RWPE1 (cell line): Measurements from ENCODE around the gene NOX3.

Experiments
- CTCF ChIA-PET: fragments of 350-600 bp; sonication (Branson Sonifier 250); formaldehyde crosslinking; extraction: SDS; loops from one replicate; lab custom pipeline; 2021; lab: Yijun Ruan, JAX
- POLR2A ChIA-PET: fragments of 400-600 bp; formaldehyde crosslinking; extraction: SDS; loops from one replicate; lab custom pipeline; 2020; ENCODE audit warnings: antibody characterized with exemption; ENCODE audit not compliant: low non-redundant PET; lab: Yijun Ruan, JAX
- DNase-seq: peaks from one replicate; pipeline ENCODE4 v3.0.0; 2012; ENCODE audit warnings: low spot score
- H3K27ac ChIP-seq: fragments of 450-650 bp; 2 replicates; pipeline ENCODE4 v1.5.1; 2017
- TF ChIP-seq, protein P1 (sequence below): fragments of 450-650 bp; conservative IDR thresholded peaks from 2 replicates; pipeline ENCODE4 v1.5.1; 2017; ENCODE audit warnings: low read depth, mild to moderate bottlenecking

NOX3 gene

DNA sequence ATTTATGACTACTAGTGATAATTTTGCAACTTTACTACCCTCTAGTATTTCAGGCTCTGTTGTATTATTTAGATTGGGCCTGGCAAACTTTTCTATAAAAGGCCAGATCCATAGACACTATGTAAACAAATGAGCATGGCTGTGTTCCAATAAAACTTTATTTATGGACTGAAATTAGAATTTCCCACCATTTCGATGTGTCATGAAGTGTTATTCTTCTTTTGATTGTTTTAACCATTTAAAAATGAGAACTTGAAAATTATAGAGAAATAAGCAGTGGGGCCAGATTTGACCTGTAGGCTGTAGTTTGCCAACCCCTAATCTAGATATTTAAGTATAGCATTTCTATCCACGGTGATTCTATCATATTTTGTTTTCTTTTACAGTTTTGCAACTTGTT, 79.8 kb downstream of the NOX3 start:
- ChIA-PET POLR2A (no interaction called here), CTCF (no interaction called here)
- TF ChIP-seq, protein P1, sequence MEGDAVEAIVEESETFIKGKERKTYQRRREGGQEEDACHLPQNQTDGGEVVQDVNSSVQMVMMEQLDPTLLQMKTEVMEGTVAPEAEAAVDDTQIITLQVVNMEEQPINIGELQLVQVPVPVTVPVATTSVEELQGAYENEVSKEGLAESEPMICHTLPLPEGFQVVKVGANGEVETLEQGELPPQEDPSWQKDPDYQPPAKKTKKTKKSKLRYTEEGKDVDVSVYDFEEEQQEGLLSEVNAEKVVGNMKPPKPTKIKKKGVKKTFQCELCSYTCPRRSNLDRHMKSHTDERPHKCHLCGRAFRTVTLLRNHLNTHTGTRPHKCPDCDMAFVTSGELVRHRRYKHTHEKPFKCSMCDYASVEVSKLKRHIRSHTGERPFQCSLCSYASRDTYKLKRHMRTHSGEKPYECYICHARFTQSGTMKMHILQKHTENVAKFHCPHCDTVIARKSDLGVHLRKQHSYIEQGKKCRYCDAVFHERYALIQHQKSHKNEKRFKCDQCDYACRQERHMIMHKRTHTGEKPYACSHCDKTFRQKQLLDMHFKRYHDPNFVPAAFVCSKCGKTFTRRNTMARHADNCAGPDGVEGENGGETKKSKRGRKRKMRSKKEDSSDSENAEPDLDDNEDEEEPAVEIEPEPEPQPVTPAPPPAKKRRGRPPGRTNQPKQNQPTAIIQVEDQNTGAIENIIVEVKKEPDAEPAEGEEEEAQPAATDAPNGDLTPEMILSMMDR = no peak
- DNase-seq = no peak
- no peak overlapping the region for H3K27ac ChIP-seq

DNA sequence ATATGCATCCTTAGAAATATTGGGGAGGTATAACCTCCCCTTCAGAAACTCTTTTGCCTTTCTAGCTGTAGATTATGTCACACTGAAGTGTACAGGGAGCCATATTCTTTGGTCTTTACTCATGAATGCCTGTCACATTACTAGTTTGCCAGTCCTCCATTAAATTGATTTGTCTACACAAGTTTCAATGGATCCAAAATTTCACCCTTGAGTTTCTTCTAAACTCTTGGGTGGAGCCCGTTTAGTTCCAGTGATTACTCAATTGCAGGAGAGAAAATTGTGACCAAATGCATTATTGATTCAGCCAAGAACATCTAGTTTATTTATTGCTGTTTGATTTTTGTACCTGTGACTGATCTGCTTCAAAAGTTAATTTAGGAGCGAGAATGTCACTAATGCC, 81.0 kb downstream of the NOX3 start:
- DNase-seq = no peak
- ChIA-PET POLR2A (no interaction called here), CTCF (interaction anchor here (0.6 kb wide), 1 partner anchor 200 kb away, joined by 3 read pairs; no protein-coding TSS in a partner anchor)
- TF ChIP-seq, protein P1 = no peak
- no peak overlapping the region for H3K27ac ChIP-seq

DNA sequence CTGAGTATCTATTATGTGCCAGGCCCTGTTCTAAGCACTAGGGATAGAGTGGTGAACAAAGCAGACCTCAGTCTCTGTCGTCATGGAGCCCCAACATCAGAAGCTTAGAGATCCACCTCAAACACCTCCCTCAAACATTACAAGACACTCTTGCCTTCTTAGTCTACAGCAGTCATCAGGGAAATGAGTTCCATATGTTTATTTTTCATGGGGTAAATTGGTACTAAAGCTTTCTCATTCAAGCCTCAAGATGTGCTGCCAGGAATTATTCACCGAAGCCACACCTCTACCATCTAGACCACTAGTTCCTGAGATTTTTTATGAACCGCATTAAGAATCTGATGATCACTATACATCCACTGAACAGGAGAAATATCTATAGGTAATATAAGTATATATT, 82.4 kb downstream of the NOX3 start:
- CTCF ChIA-PET = interaction anchor here (0.7 kb wide), 1 partner anchor 75 kb away, joined by 4 read pairs; no protein-coding TSS in a partner anchor
- TF ChIP-seq, protein P1 = no peak
- H3K27ac ChIP-seq = no peak overlapping the region
- DNase-seq = no peak
- POLR2A ChIA-PET = no interaction called here

DNA sequence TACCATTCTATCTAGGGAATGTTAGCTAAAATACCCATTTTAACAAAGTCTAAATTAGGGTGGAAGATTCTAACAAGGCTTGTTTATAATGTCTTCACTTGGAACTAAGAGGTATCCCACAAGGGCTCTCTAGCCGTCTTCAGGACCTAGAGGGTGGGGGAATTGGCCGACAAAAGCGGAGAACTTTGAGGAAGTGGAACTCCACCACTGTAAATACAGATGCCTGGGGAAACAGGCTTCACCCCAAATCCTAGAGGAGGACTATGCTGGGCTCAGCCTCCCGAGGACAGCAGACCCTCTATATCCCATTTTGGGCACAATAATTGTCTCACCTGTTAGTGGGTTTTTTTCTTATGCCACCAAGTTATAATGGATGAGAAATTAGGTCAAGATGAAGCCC, 83.4 kb downstream of the NOX3 start:
- ChIA-PET CTCF (no interaction called here), POLR2A (no interaction called here)
- H3K27ac ChIP-seq = no peak overlapping the region
- no peak for DNase-seq
- TF ChIP-seq, protein P1 = no peak

DNA sequence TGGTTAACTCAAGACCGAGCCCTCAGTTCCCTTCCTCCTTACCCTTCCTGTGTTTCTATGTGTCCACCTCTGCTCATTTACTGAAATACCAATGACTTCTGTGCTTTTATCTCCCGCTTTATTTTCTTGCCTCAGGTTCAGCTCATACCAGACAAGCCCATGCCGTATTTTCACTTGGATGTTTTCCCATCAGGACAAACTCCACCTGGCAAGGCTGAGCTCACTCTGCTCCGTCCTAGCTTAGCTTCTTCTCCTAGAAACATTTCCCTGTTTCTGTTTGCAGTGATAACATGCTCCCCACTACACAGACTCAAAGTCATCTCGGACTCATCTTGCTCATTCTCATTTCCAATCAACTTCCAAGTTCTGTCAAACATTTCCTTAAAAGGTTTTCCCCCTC, 84.4 kb downstream of the NOX3 start:
- no peak for DNase-seq
- H3K27ac ChIP-seq = no peak overlapping the region
- ChIA-PET CTCF (no interaction called here), POLR2A (no interaction called here)
- TF ChIP-seq, protein P1 = no peak

DNA sequence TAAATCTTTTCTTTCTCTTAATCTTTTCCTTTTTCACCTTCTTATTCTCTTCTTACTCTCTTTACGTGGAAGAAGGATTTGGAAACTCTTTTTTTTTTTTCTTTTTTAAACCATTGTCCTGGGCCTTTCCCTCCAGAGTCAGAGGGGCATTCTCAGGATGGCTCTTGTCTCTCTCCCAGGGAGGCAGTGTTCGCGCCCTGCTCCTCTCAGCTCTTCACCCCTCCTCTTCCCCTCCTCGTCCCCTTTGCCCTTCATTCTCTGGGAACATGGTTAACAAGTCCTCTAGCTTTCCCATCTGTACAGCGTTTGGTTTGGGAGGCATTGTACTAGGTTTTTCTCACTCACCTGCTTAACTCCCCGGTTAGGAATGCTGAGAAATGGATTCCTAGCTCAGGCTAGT, 89.3 kb downstream of the NOX3 start:
- CTCF ChIA-PET = interaction anchor here (0.5 kb wide), 1 partner anchor 1004 kb away, joined by 3 read pairs; no protein-coding TSS in a partner anchor
- TF ChIP-seq, protein P1 = no peak
- POLR2A ChIA-PET = no interaction called here
- H3K27ac ChIP-seq = no peak overlapping the region
- no peak for DNase-seq
